ENCODE data around the gene STON2. TPM values are rescaled to one million over a fixed set of nuclear protein-coding genes. Genes with fewer than 3 reads are reported as not detected.

The STON2 gene
- total and polyA plus RNA-seq, 4 donors = 1.9 to 30.0 (median 7.3) TPM

GRCh38 chr14:81418057-81418790 is 18.1 kb upstream of the STON2 start:
- Histone ChIP-seq H3K4me3 (ENCODE audit: low read depth in 1 of 3, low read length in 3 of 3) (no peak overlapping the region), H3K27me3 (ENCODE audit: control insufficient read depth in 4 of 4, insufficient read depth in 4 of 4, low read length in 3 of 4) (no peaks in the 10 kb centered on the region), H3K9ac (ENCODE audit: low read depth in 1 of 2, low read length in 2 of 2) (no peak overlapping the region), H3K27ac (ENCODE audit: low read depth in 1 of 2, low read length in 2 of 2) (no peak overlapping the region), H3K4me1 (ENCODE audit: control insufficient read depth in 4 of 4, insufficient read depth in 4 of 4, low read length in 3 of 4) (peaks cover 0 to 13% (median 1%) of the 10 kb centered on the region in 4 donors), H3K9me3 (ENCODE audit: control insufficient read depth in 4 of 4, low read length in 3 of 4) (no peaks in the 10 kb centered on the region), H3K36me3 (ENCODE audit: control insufficient read depth in 4 of 4, insufficient read depth in 3 of 4, low read depth in 1 of 4, low read length in 3 of 4) (no peaks in the 10 kb centered on the region)
- DNase-seq (ENCODE audit: low spot score) = no peak
- WGBS = 44% methylated on average over 3 of the region's 3 CpGs
- TF ChIP-seq HNF4A (conservative IDR thresholded peaks at IDR 0.05) (peak in 1 of 2 donors; percentile 7), FOXA2 (IDR thresholded peaks at IDR 0.05) (no peak), RAD21 (IDR thresholded peaks at IDR 0.05) (no peak)

- DNase-seq (ENCODE audit: low spot score) = no peak
- Histone ChIP-seq H3K4me3 (ENCODE audit: low read depth in 1 of 3, low read length in 3 of 3) (no peak overlapping the region), H3K27ac (ENCODE audit: low read depth in 1 of 2, low read length in 2 of 2) (no peak overlapping the region), H3K4me1 (ENCODE audit: control insufficient read depth in 4 of 4, insufficient read depth in 4 of 4, low read length in 3 of 4) (peaks cover 0 to 13% (median 1%) of the 10 kb centered on the region in 4 donors), H3K9ac (ENCODE audit: low read depth in 1 of 2, low read length in 2 of 2) (no peak overlapping the region), H3K36me3 (ENCODE audit: control insufficient read depth in 4 of 4, insufficient read depth in 3 of 4, low read depth in 1 of 4, low read length in 3 of 4) (no peaks in the 10 kb centered on the region), H3K27me3 (ENCODE audit: control insufficient read depth in 4 of 4, insufficient read depth in 4 of 4, low read length in 3 of 4) (no peaks in the 10 kb centered on the region), H3K9me3 (ENCODE audit: control insufficient read depth in 4 of 4, low read length in 3 of 4) (no peaks in the 10 kb centered on the region)
- no peak for TF ChIP-seq RAD21 (IDR thresholded peaks at IDR 0.05)
- TF ChIP-seq EGR1 (IDR thresholded peaks at IDR 0.05; ENCODE audit: low read depth in 2 of 2) = no peak
- TF ChIP-seq MAX (IDR thresholded peaks at IDR 0.05) = no peak
- TF ChIP-seq RXRA (IDR thresholded peaks at IDR 0.05) = no peak
- 86% methylated on average over 7 of the region's 7 CpGs for WGBS
These were observed 16.9 kb upstream of the STON2 start for GRCh38 chr14:81416981-81417380.

GRCh38 chr14:81416194-81416952 is 16.2 kb upstream of the STON2 start:
- H3K9ac ChIP-seq (ENCODE audit: low read depth in 1 of 2, low read length in 2 of 2) = no peak overlapping the region
- DNase-seq (ENCODE audit: low spot score) = no peak
- peaks cover 0 to 13% (median 1%) of the 10 kb centered on the region in 4 donors for H3K4me1 ChIP-seq (ENCODE audit: control insufficient read depth in 4 of 4, insufficient read depth in 4 of 4, low read length in 3 of 4)
- 84% methylated on average over 8 of the region's 8 CpGs for WGBS
- no peaks in the 10 kb centered on the region for H3K9me3 ChIP-seq (ENCODE audit: control insufficient read depth in 4 of 4, low read length in 3 of 4)
- H3K27me3 ChIP-seq (ENCODE audit: control insufficient read depth in 4 of 4, insufficient read depth in 4 of 4, low read length in 3 of 4) = no peaks in the 10 kb centered on the region
- no peaks in the 10 kb centered on the region for H3K36me3 ChIP-seq (ENCODE audit: control insufficient read depth in 4 of 4, insufficient read depth in 3 of 4, low read depth in 1 of 4, low read length in 3 of 4)
- TF ChIP-seq TAF1 (conservative IDR thresholded peaks at IDR 0.05) = no peak
- no peak for TF ChIP-seq YY1 (IDR thresholded peaks at IDR 0.05)
- no peak for TF ChIP-seq FOXA2 (IDR thresholded peaks at IDR 0.05)
- TF ChIP-seq MAX (IDR thresholded peaks at IDR 0.05) = peak; percentile 26
- TF ChIP-seq NR2F2 (IDR thresholded peaks at IDR 0.05) = no peak
- no peak for TF ChIP-seq CTCF (IDR thresholded peaks at IDR 0.05; ENCODE audit: low read depth, low read length, missing input control)
- peak overlapping the region in 1 of 2 donors; percentile 23 for H3K27ac ChIP-seq (ENCODE audit: low read depth in 1 of 2, low read length in 2 of 2)
- H3K4me3 ChIP-seq (ENCODE audit: low read depth in 1 of 3, low read length in 3 of 3) = no peak overlapping the region
